HG02798 (cell line): ENCODE measurements around the gene ITIH5.

Source experiments
- ATAC-seq: cut with Tn5 transposase; IDR thresholded peaks from one replicate; pipeline ENCODE4 v1.9.1; 2021; ENCODE audit warnings: mild to moderate bottlenecking; ENCODE audit not compliant: unreplicated experiment, poor library complexity

Gene ITIH5

GRCh38 chr10:7590271-7590670, 76.5 kb downstream of the ITIH5 start:
- no peak for ATAC-seq

DNA sequence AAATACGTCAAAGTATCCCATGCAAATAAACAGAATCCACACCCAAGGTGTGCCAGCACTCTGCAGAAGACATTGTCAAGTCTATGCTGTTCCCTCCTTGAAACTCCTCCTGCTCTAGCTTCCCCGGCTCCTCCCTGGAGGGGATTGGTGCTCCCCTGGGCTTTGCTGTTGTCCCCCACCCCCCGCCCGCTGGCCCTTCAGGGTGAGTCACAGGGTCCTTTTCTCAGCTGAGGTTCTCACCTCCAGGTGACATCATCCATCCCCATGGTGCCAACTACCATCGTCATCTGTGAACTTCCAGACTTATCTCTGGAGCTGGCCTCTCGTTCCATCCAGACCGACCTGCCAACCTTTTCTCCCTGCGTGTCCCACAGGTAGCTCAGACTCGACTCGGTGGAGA, 77.0 kb downstream of the ITIH5 start:
- ATAC-seq, result no peak

- ATAC-seq, result no peak
Observed at GRCh38 chr10:7587865-7588188, 78.9 kb downstream of the ITIH5 start.

DNA sequence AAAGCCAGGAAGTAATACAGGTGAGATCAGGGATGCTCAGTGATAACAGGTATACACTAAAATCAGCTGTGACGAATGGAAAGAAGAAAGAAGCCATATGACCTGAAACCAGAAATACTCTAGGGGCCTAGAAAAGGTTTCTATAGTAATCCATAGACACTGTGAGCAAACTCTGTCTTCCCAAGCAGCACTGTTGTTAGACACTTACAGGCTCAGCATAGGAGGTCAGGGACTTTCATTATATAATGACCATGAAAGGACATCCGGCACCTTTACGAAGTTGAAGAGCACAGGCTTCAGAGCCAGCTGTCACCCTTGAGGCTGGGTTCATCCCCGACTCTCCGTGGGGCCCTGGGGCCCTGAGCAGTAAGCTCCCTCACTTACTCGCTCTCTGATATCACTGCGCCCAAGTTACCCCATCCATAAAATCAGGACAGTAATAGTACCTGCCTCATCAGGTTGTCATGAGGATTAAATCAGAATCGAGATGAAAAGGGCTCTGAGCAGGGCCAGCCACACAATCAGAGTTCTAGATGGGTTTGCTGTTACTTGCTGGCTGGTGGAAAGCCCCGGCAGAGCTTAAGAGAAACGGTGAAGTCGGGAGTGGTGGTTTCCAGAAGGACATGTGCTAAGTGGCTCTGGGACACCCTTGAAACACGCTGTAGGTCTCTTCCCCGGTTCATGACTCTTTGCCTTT, 79.5 kb downstream of the ITIH5 start:
- peak; percentile 37 for ATAC-seq

GRCh38 chr10:7585228-7585627, 81.5 kb downstream of the ITIH5 start:
- ATAC-seq, result no peak

DNA sequence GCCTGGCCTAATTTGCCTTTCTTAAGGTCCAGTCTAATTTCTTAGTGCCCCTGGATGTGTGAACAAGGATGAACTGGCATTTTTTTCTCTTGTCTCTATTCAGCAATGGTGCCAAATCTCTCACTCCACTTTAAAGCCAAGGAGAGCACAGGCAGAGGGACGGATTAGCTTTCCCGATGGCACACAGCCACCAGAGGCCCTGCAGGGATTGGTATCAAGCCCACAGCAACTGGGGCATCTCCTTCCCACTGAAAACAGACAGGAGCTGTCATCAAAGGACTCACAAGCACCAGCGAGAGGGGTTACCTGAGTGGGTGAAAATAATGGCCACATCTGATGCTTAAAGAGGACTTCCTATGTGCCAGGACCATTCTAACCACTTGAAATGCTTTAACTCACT, 83.1 kb downstream of the ITIH5 start:
- ATAC-seq, result no peak

GRCh38 chr10:7580520-7580919, 86.2 kb downstream of the ITIH5 start:
- no peak for ATAC-seq

DNA sequence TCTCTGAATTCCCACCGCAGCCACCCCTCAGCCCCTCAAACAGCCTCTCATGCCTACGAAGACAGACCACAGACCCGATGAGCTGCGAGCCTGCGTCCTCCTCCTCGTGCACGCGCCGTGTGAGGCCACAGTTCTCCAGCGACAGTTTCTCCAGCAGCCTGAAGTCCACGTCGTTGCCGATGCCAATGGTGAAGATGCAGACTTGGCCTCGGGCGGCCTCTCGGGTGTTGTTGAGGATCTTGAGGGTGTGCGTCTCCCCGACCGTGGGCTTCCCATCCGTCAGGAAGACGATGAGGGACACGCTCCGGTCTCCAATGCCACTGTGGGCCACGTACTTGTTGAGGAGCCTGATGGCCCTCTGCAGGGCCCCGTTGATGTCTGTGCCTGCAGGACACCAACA, 87.1 kb downstream of the ITIH5 start:
- no peak for ATAC-seq

DNA sequence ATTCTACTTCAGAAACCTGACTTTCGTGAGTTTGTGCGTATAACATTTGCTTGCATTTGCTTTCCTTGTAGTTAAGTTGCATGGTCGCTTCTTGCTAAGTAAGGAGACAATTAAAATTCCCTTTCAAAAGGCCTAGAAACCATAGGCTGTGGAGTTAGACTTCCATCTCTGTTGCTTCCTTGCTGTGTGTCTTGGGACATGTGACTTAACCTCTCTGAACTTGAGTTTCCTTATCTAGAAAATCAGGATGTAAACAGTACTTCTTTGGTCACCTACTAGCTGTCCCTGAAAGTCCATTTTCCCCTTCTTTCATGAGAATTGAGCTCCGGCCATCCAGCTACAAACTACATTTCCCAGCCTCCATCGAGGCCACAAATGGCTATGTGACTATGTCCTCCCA, 89.2 kb downstream of the ITIH5 start:
- no peak for ATAC-seq

- no peak for ATAC-seq
Observed at GRCh38 chr10:7577176-7577575, 89.6 kb downstream of the ITIH5 start.

- ATAC-seq, result no peak
Observed at GRCh38 chr10:7576340-7576739, 90.4 kb downstream of the ITIH5 start.

GRCh38 chr10:7572391-7572790, 94.4 kb downstream of the ITIH5 start:
- no peak for ATAC-seq

DNA sequence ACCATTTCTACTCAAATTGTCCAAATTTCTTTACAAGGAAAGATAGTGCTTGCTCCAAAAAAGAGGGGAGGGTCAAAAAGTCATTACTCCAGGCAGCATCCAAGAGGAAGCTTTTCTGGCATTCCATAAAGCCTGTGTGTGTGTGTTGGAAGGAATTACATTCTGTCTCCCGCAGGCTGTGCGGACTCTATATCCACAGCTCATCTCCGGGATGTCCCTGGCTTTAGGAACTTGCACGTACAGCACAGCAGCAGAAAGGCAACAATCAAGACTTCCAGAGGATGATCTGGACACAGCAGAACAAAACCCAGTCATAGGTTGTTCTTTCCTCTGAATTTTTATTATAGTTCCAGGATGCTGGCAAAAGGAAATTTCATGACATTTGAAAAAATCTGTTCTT, 94.8 kb downstream of the ITIH5 start:
- no peak for ATAC-seq

DNA sequence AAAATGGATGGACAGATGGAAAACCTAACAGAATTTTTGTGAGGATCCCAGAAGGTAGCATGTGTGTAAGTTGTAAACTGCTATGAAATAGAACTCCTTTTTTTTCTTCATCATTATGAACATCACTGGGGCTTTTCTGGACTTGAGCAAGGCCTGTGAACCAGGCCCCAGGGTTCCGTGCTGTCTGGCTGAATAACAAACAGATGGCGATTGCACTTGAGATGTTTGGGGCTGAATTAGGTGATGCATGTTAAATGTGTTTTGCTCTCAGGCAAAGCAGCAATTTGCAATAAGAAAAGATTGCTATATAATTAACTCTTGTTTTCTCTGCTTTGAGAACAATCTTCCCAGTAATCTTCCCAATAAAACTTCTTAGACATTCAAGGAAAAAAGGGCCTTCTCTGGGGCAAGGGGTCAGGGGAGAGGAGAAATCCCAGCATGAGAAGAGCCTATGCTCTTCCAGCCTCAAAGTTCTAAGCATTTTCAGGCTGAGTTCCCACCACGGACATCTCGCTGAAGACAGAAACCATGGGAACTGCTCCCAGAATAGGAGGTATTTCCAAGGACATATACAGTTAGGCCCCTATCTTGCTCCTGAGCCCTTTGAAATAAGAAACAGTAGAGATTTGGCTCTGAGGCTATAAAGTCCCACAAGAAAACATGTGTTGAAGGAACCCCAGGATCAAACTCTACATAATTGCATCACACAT, 98.7 kb downstream of the ITIH5 start:
- ATAC-seq, result no peak

- ATAC-seq, result no peak
Observed at GRCh38 chr10:7566891-7567290, 99.9 kb downstream of the ITIH5 start.

- ATAC-seq, result no peak
Observed at GRCh38 chr10:7565871-7566270, 100.9 kb downstream of the ITIH5 start.

- no peak for ATAC-seq
Observed at GRCh38 chr10:7563770-7564169, 103.0 kb downstream of the ITIH5 start.

- ATAC-seq, result no peak
Observed at GRCh38 chr10:7563368-7563767, 103.4 kb downstream of the ITIH5 start.

GRCh38 chr10:7561985-7562384, 104.8 kb downstream of the ITIH5 start:
- no peak for ATAC-seq

DNA sequence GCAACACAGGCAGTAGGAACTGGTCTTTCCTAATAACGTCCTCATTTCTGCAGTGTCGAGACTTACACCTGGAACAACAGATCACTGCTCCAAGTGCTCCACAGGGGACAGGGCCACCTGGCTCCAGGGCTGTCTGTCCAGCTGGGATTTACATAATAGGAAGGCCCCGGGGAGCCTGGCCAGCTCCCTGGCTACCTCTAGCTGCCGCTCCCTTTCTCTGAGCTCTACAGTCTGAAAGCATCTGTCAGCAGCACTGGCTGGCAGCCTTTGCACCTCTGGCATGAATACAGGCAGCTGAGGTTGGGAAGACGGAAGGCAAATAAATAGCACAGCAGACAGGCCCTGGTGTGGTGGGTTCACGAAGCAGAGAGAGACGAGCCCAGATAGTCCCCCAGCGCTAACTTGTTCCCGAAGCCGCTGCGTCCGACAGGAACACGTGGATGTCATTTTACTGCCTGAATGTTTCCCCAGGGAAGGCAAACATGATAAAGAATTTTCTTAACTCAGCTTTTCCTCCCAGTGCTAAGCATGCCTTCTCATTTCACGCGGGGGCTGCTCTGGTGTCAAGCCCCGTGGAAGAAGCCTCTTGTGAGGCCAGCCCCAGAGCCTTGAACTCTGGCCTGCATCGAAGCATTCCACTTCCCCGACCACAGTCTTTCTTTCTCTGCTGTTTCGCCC, 105.4 kb downstream of the ITIH5 start:
- no peak for ATAC-seq

DNA sequence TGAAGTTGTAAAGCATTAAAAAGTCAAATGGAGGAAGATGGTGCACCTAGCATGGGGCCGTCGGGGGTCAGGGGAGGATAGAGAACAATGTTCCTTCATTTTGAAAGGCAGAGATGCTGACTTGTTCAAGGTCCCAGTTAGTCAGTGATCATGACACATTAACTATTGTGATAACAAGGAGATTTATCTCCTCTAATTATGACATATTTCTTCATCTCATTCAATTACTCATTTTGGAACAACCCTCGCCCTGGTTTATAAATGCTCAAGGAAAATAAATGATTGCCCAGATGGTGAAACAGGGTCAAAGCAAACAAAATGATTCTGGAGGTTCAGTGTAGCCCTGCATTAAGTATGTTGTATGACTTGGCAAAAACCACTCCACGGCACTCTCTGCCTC, 106.2 kb downstream of the ITIH5 start:
- ATAC-seq, result no peak

DNA sequence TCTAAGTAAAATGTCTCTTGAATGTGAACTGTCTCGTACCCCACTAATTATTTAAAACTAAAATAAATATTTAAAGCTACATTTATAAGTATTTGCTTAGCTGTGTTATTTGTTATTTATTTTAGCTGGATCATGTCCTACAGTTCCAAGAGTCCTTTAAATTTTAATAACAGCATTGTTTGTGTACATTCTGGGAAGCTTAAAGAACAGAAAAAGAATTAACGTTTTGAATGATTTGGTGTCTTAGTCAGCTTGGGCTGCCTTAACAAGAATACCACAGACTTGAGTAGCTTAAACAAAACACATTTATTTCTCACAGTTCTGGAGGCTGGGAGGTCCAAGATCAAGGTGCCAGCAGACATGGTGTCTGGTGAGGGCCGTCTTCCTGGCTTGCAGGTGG, 107.4 kb downstream of the ITIH5 start:
- no peak for ATAC-seq
